Liver (tissue), 9 donors: ENCODE data around the gene PHC2. TPM values are rescaled to one million over a fixed set of nuclear protein-coding genes. Genes with fewer than 3 reads are reported as not detected.

Source experiments
- DNase-seq: peaks from one replicate; pipeline ENCODE4 v3.0.0-alpha.2; 2017; ENCODE audit warnings: low spot score
- H3K27ac ChIP-seq, 2 donors: one replicate each; pipeline ENCODE4 v1.7.0; 2013; ENCODE audit warnings: inconsistent platforms in 2 of 2, low read length in 2 of 2, control low read depth in 1 of 2, low read depth in 1 of 2, mild to moderate bottlenecking in 1 of 2
- H3K27me3 ChIP-seq, 4 donors: one replicate each; pipeline versions ENCODE4 v1.6.1 to v1.7.0; 2013; ENCODE audit warnings: low read length in 3 of 4, inconsistent platforms in 1 of 4, mild to moderate bottlenecking in 1 of 4, moderate library complexity in 1 of 4; ENCODE audit not compliant: control insufficient read depth in 4 of 4, insufficient read depth in 4 of 4
- H3K36me3 ChIP-seq, 4 donors: one replicate each; pipeline versions ENCODE4 v1.6.1 to v1.7.0; 2013; ENCODE audit warnings: low read length in 3 of 4, mild to moderate bottlenecking in 3 of 4, low read depth in 1 of 4, moderate library complexity in 1 of 4; ENCODE audit not compliant: control insufficient read depth in 4 of 4, insufficient read depth in 3 of 4
- H3K4me1 ChIP-seq, 4 donors: one replicate each; pipeline versions ENCODE4 v1.6.1 to v1.7.0; 2013; ENCODE audit warnings: low read length in 3 of 4, mild to moderate bottlenecking in 3 of 4, moderate library complexity in 1 of 4; ENCODE audit not compliant: control insufficient read depth in 4 of 4, insufficient read depth in 4 of 4
- H3K4me3 ChIP-seq, 3 donors: one replicate each; pipeline versions ENCODE4 v1.6.1 to v1.7.0; 2013; ENCODE audit warnings: low read length in 3 of 3, control low read depth in 1 of 3, low read depth in 1 of 3, mild to moderate bottlenecking in 1 of 3
- H3K9ac ChIP-seq, 2 donors: one replicate each; pipeline ENCODE4 v1.7.0; 2013; ENCODE audit warnings: low read length in 2 of 2, mild to moderate bottlenecking in 2 of 2, moderate library complexity in 2 of 2, control low read depth in 1 of 2, low read depth in 1 of 2
- H3K9me3 ChIP-seq, 4 donors: one replicate each; pipeline versions ENCODE4 v1.6.1 to v1.7.0; 2013; ENCODE audit warnings: low read length in 3 of 4; ENCODE audit not compliant: control insufficient read depth in 4 of 4
- ATF3 ChIP-seq: IDR thresholded peaks from 2 replicates; pipeline ENCODE4 v1.6.1; 2016; ENCODE audit warnings: antibody characterized with exemption
- EGR1 ChIP-seq, 2 donors: IDR thresholded peaks; 2 replicates each; pipeline ENCODE4 v1.6.1; 2016 to 2018; ENCODE audit warnings: antibody characterized with exemption in 2 of 2, low read depth in 2 of 2
- FOXA1 ChIP-seq: IDR thresholded peaks from 2 replicates; pipeline ENCODE4 v1.6.1; 2016; ENCODE audit warnings: antibody characterized with exemption
- FOXA2 ChIP-seq: IDR thresholded peaks from 2 replicates; pipeline ENCODE4 v1.6.1; 2016; ENCODE audit warnings: antibody characterized with exemption
- GABPA ChIP-seq, 2 donors: IDR thresholded peaks in 1 of 2; conservative IDR thresholded peaks in 1 of 2; 2 replicates each; pipeline ENCODE4 v1.6.1; 2016; ENCODE audit warnings: antibody characterized with exemption in 2 of 2, mild to moderate bottlenecking in 1 of 2, moderate library complexity in 1 of 2
- HNF4A ChIP-seq, 2 donors: conservative IDR thresholded peaks; 2 replicates each; pipeline ENCODE4 v1.6.1; 2016; ENCODE audit warnings: antibody characterized with exemption in 2 of 2, mild to moderate bottlenecking in 2 of 2
- HNF4G ChIP-seq: IDR thresholded peaks from 2 replicates; pipeline ENCODE4 v1.6.1; 2016; ENCODE audit warnings: antibody characterized with exemption
- JUND ChIP-seq, 2 donors: IDR thresholded peaks; 2 replicates each; pipeline ENCODE4 v1.6.1; 2016; ENCODE audit warnings: antibody characterized with exemption in 2 of 2
- NR2F2 ChIP-seq: IDR thresholded peaks from 2 replicates; pipeline ENCODE4 v1.6.1; 2016; ENCODE audit warnings: antibody characterized with exemption
- RAD21 ChIP-seq, 2 donors: IDR thresholded peaks; 2 replicates each; pipeline ENCODE4 v1.6.1; 2016; ENCODE audit warnings: antibody characterized with exemption in 2 of 2, mild to moderate bottlenecking in 2 of 2
- RXRA ChIP-seq, 2 donors: IDR thresholded peaks; 2 replicates each; pipeline ENCODE4 v1.6.1; 2017 to 2018; ENCODE audit warnings: antibody characterized with exemption in 2 of 2, mild to moderate bottlenecking in 1 of 2
- SP1 ChIP-seq: IDR thresholded peaks from 2 replicates; pipeline ENCODE4 v1.6.1; 2018; ENCODE audit warnings: antibody characterized with exemption, mild to moderate bottlenecking
- TAF1 ChIP-seq: conservative IDR thresholded peaks from 2 replicates; pipeline ENCODE4 v1.6.1; 2016; ENCODE audit warnings: antibody characterized with exemption, mild to moderate bottlenecking
- YY1 ChIP-seq: IDR thresholded peaks from 2 replicates; pipeline ENCODE4 v1.6.1; 2016; ENCODE audit warnings: antibody characterized with exemption, mild to moderate bottlenecking
- WGBS: extraction: QIAGEN DNeasy Blood & Tissue Kit; methylation state at CpG from one replicate; pipeline ENCODE4 v1.1.7; 2013; 5-methylcytosine and 5-hydroxymethylcytosine counted together
- polyA plus RNA-seq, 2 donors: library from polyadenylated mRNA; stranded (reverse) in 1 of 2; unstranded in 1 of 2; fragments of 200-250 nt in 1 of 2; fragments of >200 nt in 1 of 2; fragmentation: Nextera tagmentation in 1 of 2; extraction: Ambion mirVana in 1 of 2; gene quantifications; one replicate each; pipeline versions ENCODE4 v1.2.1 to v1.2.3, GENCODE V29; 2013 to 2015
- total RNA-seq, 2 donors: library from RNA; depleted of rRNA; stranded (reverse); fragments of >200 nt; gene quantifications; one replicate each; pipeline ENCODE4 v1.2.3, GENCODE V29; 2014
- TF ChIP-seq, protein P1 (sequence below): IDR thresholded peaks from 2 replicates; pipeline ENCODE4 v1.6.1; 2016; ENCODE audit warnings: antibody characterized with exemption
- TF ChIP-seq, protein P2 (sequence below): fragments of 150-350 bp; IDR thresholded peaks from 2 replicates; pipeline ENCODE4 v1.5.1; 2017; ENCODE audit warnings: improper control_type of control experiment, low read depth, low read length; ENCODE audit not compliant: missing input control
- TF ChIP-seq, protein P3 (sequence below): IDR thresholded peaks from 2 replicates; pipeline ENCODE4 v1.6.1; 2016; ENCODE audit warnings: antibody characterized with exemption, mild to moderate bottlenecking
- TF ChIP-seq, protein P4 (sequence below): IDR thresholded peaks from 2 replicates; pipeline ENCODE4 v1.6.1; 2016; ENCODE audit warnings: antibody characterized with exemption
- donor health status: healthy.
- donor health status: healthy.
- donor health status: healthy.
- donor health status: healthy.
- donor health status: healthy.

The PHC2 gene
- total and polyA plus RNA-seq, 4 donors: 19.1 to 67.8 (median 44.7) TPM

- H3K36me3 ChIP-seq: no peaks in the 10 kb centered on the region
- no peak overlapping the region for H3K4me3 ChIP-seq
- H3K27me3 ChIP-seq: no peaks in the 10 kb centered on the region
- no peak overlapping the region for H3K9ac ChIP-seq
- no peaks in the 10 kb centered on the region for H3K4me1 ChIP-seq
- WGBS: 88% methylated on average over 5 of the region's 5 CpGs
- no peaks in the 10 kb centered on the region for H3K9me3 ChIP-seq
- no peak for DNase-seq
- no peak for TF ChIP-seq FOXA1
- TF ChIP-seq FOXA2: no peak
- no peak for TF ChIP-seq HNF4A (conservative IDR thresholded peaks at IDR 0.05)
- TF ChIP-seq RAD21 (IDR thresholded peaks at IDR 0.05): no peak
- no peak for TF ChIP-seq SP1
- no peak for TF ChIP-seq ATF3
- TF ChIP-seq, protein P1, sequence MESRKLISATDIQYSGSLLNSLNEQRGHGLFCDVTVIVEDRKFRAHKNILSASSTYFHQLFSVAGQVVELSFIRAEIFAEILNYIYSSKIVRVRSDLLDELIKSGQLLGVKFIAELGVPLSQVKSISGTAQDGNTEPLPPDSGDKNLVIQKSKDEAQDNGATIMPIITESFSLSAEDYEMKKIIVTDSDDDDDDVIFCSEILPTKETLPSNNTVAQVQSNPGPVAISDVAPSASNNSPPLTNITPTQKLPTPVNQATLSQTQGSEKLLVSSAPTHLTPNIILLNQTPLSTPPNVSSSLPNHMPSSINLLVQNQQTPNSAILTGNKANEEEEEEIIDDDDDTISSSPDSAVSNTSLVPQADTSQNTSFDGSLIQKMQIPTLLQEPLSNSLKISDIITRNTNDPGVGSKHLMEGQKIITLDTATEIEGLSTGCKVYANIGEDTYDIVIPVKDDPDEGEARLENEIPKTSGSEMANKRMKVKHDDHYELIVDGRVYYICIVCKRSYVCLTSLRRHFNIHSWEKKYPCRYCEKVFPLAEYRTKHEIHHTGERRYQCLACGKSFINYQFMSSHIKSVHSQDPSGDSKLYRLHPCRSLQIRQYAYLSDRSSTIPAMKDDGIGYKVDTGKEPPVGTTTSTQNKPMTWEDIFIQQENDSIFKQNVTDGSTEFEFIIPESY: no peak
- TF ChIP-seq TAF1: no peak
- TF ChIP-seq NR2F2: no peak
- no peak for TF ChIP-seq RXRA (IDR thresholded peaks at IDR 0.05)
- TF ChIP-seq, protein P2, sequence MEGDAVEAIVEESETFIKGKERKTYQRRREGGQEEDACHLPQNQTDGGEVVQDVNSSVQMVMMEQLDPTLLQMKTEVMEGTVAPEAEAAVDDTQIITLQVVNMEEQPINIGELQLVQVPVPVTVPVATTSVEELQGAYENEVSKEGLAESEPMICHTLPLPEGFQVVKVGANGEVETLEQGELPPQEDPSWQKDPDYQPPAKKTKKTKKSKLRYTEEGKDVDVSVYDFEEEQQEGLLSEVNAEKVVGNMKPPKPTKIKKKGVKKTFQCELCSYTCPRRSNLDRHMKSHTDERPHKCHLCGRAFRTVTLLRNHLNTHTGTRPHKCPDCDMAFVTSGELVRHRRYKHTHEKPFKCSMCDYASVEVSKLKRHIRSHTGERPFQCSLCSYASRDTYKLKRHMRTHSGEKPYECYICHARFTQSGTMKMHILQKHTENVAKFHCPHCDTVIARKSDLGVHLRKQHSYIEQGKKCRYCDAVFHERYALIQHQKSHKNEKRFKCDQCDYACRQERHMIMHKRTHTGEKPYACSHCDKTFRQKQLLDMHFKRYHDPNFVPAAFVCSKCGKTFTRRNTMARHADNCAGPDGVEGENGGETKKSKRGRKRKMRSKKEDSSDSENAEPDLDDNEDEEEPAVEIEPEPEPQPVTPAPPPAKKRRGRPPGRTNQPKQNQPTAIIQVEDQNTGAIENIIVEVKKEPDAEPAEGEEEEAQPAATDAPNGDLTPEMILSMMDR: no peak
- TF ChIP-seq, protein P3, sequence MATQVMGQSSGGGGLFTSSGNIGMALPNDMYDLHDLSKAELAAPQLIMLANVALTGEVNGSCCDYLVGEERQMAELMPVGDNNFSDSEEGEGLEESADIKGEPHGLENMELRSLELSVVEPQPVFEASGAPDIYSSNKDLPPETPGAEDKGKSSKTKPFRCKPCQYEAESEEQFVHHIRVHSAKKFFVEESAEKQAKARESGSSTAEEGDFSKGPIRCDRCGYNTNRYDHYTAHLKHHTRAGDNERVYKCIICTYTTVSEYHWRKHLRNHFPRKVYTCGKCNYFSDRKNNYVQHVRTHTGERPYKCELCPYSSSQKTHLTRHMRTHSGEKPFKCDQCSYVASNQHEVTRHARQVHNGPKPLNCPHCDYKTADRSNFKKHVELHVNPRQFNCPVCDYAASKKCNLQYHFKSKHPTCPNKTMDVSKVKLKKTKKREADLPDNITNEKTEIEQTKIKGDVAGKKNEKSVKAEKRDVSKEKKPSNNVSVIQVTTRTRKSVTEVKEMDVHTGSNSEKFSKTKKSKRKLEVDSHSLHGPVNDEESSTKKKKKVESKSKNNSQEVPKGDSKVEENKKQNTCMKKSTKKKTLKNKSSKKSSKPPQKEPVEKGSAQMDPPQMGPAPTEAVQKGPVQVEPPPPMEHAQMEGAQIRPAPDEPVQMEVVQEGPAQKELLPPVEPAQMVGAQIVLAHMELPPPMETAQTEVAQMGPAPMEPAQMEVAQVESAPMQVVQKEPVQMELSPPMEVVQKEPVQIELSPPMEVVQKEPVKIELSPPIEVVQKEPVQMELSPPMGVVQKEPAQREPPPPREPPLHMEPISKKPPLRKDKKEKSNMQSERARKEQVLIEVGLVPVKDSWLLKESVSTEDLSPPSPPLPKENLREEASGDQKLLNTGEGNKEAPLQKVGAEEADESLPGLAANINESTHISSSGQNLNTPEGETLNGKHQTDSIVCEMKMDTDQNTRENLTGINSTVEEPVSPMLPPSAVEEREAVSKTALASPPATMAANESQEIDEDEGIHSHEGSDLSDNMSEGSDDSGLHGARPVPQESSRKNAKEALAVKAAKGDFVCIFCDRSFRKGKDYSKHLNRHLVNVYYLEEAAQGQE: no peak
- no peak for TF ChIP-seq JUND (IDR thresholded peaks at IDR 0.05)
- no peak for TF ChIP-seq GABPA (IDR thresholded peaks at IDR 0.05 in 1 of 2, conservative IDR thresholded peaks at IDR 0.05 in 1 of 2)
- no peak for TF ChIP-seq EGR1 (IDR thresholded peaks at IDR 0.05; ENCODE audit: low read depth in 2 of 2)
- TF ChIP-seq HNF4G: no peak
- no peak for TF ChIP-seq YY1
- TF ChIP-seq, protein P4, sequence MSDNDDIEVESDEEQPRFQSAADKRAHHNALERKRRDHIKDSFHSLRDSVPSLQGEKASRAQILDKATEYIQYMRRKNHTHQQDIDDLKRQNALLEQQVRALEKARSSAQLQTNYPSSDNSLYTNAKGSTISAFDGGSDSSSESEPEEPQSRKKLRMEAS: no peak
- no peak overlapping the region for H3K27ac ChIP-seq
Observed at GRCh38 chr1:33312413-33312749, 118.5 kb downstream of the PHC2 start.
